Mesenchymal stem cell (in vitro differentiated cells and primary cell): ENCODE results near the gene CCDC149.

Source experiments
- DNase-seq: peaks from one replicate; pipeline ENCODE4 v3.0.0-alpha.2; 2013
- H2AFZ ChIP-seq: one replicate; pipeline ENCODE4 v1.6.1; 2013; ENCODE audit warnings: low read depth, mild to moderate bottlenecking, control low read depth, inconsistent platforms, low read length, moderate library complexity
- H2AK5ac ChIP-seq: 2 replicates; pipeline ENCODE4 v1.6.1; 2013; ENCODE audit warnings: low read length, moderate library complexity, mild to moderate bottlenecking, inconsistent platforms; ENCODE audit not compliant: severe bottlenecking
- H2BK120ac ChIP-seq: one replicate; pipeline ENCODE4 v1.6.1; 2013; ENCODE audit warnings: low read depth, mild to moderate bottlenecking, inconsistent platforms, low read length, moderate library complexity
- H2BK12ac ChIP-seq, 2 experiments: one replicate each; pipeline ENCODE4 v1.6.1; 2013; ENCODE audit warnings: inconsistent platforms in 2 of 2, low read length in 2 of 2, mild to moderate bottlenecking in 2 of 2, moderate library complexity in 2 of 2, control low read depth in 1 of 2
- H2BK15ac ChIP-seq: one replicate; pipeline ENCODE4 v1.6.1; 2013; ENCODE audit warnings: mild to moderate bottlenecking, low read depth, inconsistent platforms; ENCODE audit not compliant: poor library complexity, severe bottlenecking
- H2BK5ac ChIP-seq: 2 replicates; pipeline ENCODE4 v1.6.1; 2013; ENCODE audit warnings: low read depth, mild to moderate bottlenecking, low read length, control low read depth, inconsistent platforms; ENCODE audit not compliant: poor library complexity, severe bottlenecking
- H3K14ac ChIP-seq, 2 experiments: one replicate each; pipeline ENCODE4 v1.6.1; 2013; ENCODE audit warnings: inconsistent platforms in 2 of 2, low read length in 2 of 2, control low read depth in 1 of 2, mild to moderate bottlenecking in 1 of 2, moderate library complexity in 1 of 2
- H3K18ac ChIP-seq, 2 experiments: one replicate each; pipeline ENCODE4 v1.6.1; 2013; ENCODE audit warnings: inconsistent platforms in 2 of 2, low read length in 2 of 2, control low read depth in 1 of 2, low read depth in 1 of 2, mild to moderate bottlenecking in 1 of 2
- H3K23ac ChIP-seq, 2 experiments: one replicate each; pipeline ENCODE4 v1.6.1; 2013; ENCODE audit warnings: inconsistent platforms in 2 of 2, low read length in 2 of 2, mild to moderate bottlenecking in 2 of 2, moderate library complexity in 2 of 2, control low read depth in 1 of 2
- H3K27ac ChIP-seq: 2 replicates; pipeline ENCODE4 v1.5.1; 2013; ENCODE audit warnings: mild to moderate bottlenecking, moderate library complexity, low read length, control low read depth, inconsistent platforms; ENCODE audit not compliant: poor library complexity, severe bottlenecking
- H3K27me3 ChIP-seq, 2 experiments: 2 replicates each; pipeline versions ENCODE4 v1.6.1 to v1.7.0; 2013; ENCODE audit warnings: low read length in 2 of 2, mild to moderate bottlenecking in 2 of 2, moderate library complexity in 2 of 2, control low read depth in 1 of 2, inconsistent platforms in 1 of 2; ENCODE audit not compliant: control insufficient read depth in 1 of 2, insufficient read depth in 1 of 2
- H3K36me3 ChIP-seq, 2 experiments: 2 replicates each; pipeline versions ENCODE4 v1.6.1 to v1.7.0; 2013; ENCODE audit warnings: low read length in 2 of 2, control low read depth in 1 of 2, inconsistent platforms in 1 of 2, low read depth in 1 of 2, mild to moderate bottlenecking in 1 of 2; ENCODE audit not compliant: insufficient read depth in 2 of 2, control insufficient read depth in 1 of 2
- H3K4ac ChIP-seq, 2 experiments: one replicate each; pipeline ENCODE4 v1.6.1; 2013; ENCODE audit warnings: inconsistent platforms in 2 of 2, low read length in 2 of 2, mild to moderate bottlenecking in 2 of 2, moderate library complexity in 2 of 2, control low read depth in 1 of 2, low read depth in 1 of 2
- H3K4me1 ChIP-seq: 2 replicates; pipeline ENCODE4 v1.6.1; 2013; ENCODE audit warnings: low read depth, low read length, control low read depth; ENCODE audit not compliant: control insufficient read depth, insufficient read depth
- H3K4me2 ChIP-seq: 2 replicates; pipeline ENCODE4 v1.6.1; 2013; ENCODE audit warnings: low read length, mild to moderate bottlenecking, inconsistent platforms; ENCODE audit not compliant: poor library complexity, severe bottlenecking
- H3K4me3 ChIP-seq, 2 experiments: 2 replicates each; pipeline versions ENCODE4 v1.5.1 to v1.7.0; 2013; ENCODE audit warnings: low read length in 2 of 2, mild to moderate bottlenecking in 2 of 2, control low read depth in 1 of 2, low read depth in 1 of 2; ENCODE audit not compliant: insufficient read depth in 1 of 2
- H3K79me1 ChIP-seq: replicated peaks from 2 replicates; pipeline ENCODE4 v1.6.1; 2013; ENCODE audit warnings: mild to moderate bottlenecking, control low read depth, low read length, inconsistent platforms; ENCODE audit not compliant: poor library complexity, severe bottlenecking
- H3K9ac ChIP-seq: 2 replicates; pipeline ENCODE4 v1.7.0; 2013; ENCODE audit warnings: mild to moderate bottlenecking, low read length, moderate library complexity
- H3K9me3 ChIP-seq: 2 replicates; pipeline ENCODE4 v1.7.0; 2013; ENCODE audit warnings: mild to moderate bottlenecking, low read length; ENCODE audit not compliant: control insufficient read depth
- H4K8ac ChIP-seq: one replicate; pipeline ENCODE4 v1.6.1; 2013; ENCODE audit warnings: inconsistent platforms, mild to moderate bottlenecking, low read length, moderate library complexity
- H4K91ac ChIP-seq: one replicate; pipeline ENCODE4 v1.6.1; 2013; ENCODE audit warnings: mild to moderate bottlenecking, low read length, inconsistent platforms
- WGBS: methylation state at CpG from one replicate; pipeline ENCODE4 v1.1.7; 2013; ENCODE audit warnings: mixed read lengths; 5-methylcytosine and 5-hydroxymethylcytosine counted together

Gene CCDC149

GRCh38 chr4:24878636-24879016 lies 34.2 kb downstream of the CCDC149 start:
- peaks cover 2% of the 10 kb centered on the region for H3K9me3 ChIP-seq
- H2BK15ac ChIP-seq = no peak overlapping the region
- no peak overlapping the region for H3K14ac ChIP-seq
- no peak overlapping the region for H2BK120ac ChIP-seq
- H3K4me2 ChIP-seq = no peak overlapping the region
- peaks cover 4% of the 10 kb centered on the region for H3K79me1 ChIP-seq
- H3K36me3 ChIP-seq = peaks cover 0 to 8% of the 10 kb centered on the region in 2 experiments
- no peak overlapping the region for H2AFZ ChIP-seq
- no peak overlapping the region for H4K91ac ChIP-seq
- H3K27ac ChIP-seq = no peak overlapping the region
- 81% methylated on average over 8 of the region's 8 CpGs for WGBS
- no peak overlapping the region for H3K23ac ChIP-seq
- no peak overlapping the region for H4K8ac ChIP-seq
- H3K4me1 ChIP-seq = no peaks in the 10 kb centered on the region
- H3K18ac ChIP-seq = no peak overlapping the region
- no peak overlapping the region for H3K4ac ChIP-seq
- H2BK12ac ChIP-seq = no peak overlapping the region
- no peak overlapping the region for H3K4me3 ChIP-seq
- H2BK5ac ChIP-seq = no peak overlapping the region
- no peak for DNase-seq
- H3K9ac ChIP-seq = no peak overlapping the region
- no peaks in the 10 kb centered on the region for H3K27me3 ChIP-seq
- H2AK5ac ChIP-seq = no peak overlapping the region

DNA sequence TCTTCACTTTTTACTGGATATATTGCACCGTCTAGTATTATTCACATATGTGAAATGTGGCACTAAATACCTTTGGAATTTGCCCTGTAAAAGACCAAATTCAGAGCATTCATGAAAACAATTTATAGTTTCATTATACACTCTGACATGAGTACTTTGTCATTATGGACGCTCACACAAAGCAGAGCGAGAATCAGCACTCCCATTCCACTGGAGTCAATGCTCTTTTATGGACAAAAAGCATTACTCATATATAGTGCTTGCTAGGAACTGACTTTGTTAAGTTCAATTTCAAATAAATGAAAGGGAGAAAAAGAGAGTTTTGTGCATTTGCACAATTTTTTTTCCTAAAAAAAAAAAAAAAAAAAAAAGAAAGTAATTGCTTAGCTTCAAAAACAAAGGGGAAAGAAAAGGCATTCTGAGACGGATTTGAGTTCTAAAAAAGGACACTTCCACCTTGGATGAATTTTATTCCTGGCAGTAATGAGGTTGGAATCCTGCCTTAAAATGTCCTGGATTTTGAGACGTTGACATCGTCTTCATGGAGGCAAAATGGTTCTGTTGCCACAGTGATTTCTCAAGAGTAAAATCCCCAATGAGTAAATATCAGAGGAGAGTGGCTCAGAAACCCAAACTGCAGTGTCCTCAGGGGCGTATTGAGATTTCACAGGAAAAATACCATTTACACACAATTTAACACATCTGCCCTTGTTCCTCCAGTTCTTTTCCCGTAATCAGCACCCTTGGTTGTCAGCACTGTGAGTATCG lies 34.8 kb downstream of the CCDC149 start:
- Histone ChIP-seq H3K4me2 (no peak overlapping the region), H4K8ac (no peak overlapping the region), H3K9ac (no peak overlapping the region), H2AK5ac (no peak overlapping the region), H3K23ac (no peak overlapping the region), H3K79me1 (peaks cover 4% of the 10 kb centered on the region), H2BK120ac (no peak overlapping the region), H2BK15ac (no peak overlapping the region), H3K9me3 (peaks cover 2% of the 10 kb centered on the region), H3K18ac (no peak overlapping the region), H3K36me3 (peaks cover 3 to 14% of the 10 kb centered on the region in 2 experiments), H3K27ac (no peak overlapping the region), H3K4me1 (no peaks in the 10 kb centered on the region), H3K4ac (no peak overlapping the region), H2BK5ac (no peak overlapping the region), H2AFZ (no peak overlapping the region), H3K14ac (no peak overlapping the region), H3K27me3 (no peaks in the 10 kb centered on the region), H4K91ac (no peak overlapping the region), H2BK12ac (no peak overlapping the region), H3K4me3 (no peak overlapping the region)
- DNase-seq = no peak
- 91% methylated on average over 6 of the region's 9 CpGs for WGBS

DNA sequence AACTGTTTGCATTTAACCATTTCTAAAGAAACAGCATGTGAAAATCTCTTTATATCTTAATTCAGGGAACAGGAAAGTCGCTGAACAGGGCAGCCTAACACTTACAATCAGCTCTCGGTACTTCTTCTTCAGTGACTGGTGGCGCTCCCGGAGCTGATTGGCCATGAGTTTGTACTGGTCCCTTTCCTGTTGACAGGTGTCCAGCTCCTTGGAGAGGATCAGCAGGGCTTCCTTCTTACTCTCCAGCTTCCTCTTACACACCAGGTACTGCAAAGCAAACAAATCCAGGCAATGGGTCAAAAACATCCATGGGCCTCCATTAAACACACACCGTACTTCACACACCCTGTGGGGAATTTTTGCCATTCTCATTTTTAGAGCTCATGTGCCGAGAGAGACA lies 36.4 kb downstream of the CCDC149 start:
- Histone ChIP-seq H3K23ac (no peak overlapping the region), H3K4me3 (no peak overlapping the region), H3K9me3 (no peaks in the 10 kb centered on the region), H3K4me1 (no peaks in the 10 kb centered on the region), H3K4me2 (no peak overlapping the region), H3K36me3 (peaks cover 10 to 28% of the 10 kb centered on the region in 2 experiments), H2BK5ac (no peak overlapping the region), H2BK12ac (no peak overlapping the region), H3K9ac (no peak overlapping the region), H3K4ac (no peak overlapping the region), H3K27me3 (no peaks in the 10 kb centered on the region), H2AK5ac (no peak overlapping the region), H2AFZ (no peak overlapping the region), H4K91ac (no peak overlapping the region), H3K79me1 (peaks cover 4% of the 10 kb centered on the region), H4K8ac (no peak overlapping the region), H3K27ac (no peak overlapping the region), H3K18ac (no peak overlapping the region), H2BK120ac (no peak overlapping the region), H2BK15ac (no peak overlapping the region), H3K14ac (no peak overlapping the region)
- WGBS = 86% methylated on average over 6 of the region's 6 CpGs
- DNase-seq = no peak

GRCh38 chr4:24872720-24873119 lies 40.1 kb downstream of the CCDC149 start:
- H3K4me1 ChIP-seq = no peaks in the 10 kb centered on the region

More at GRCh38 chr4:24872720-24873119, 40.1 kb downstream of the CCDC149 start:
- Histone ChIP-seq H2BK5ac (no peak overlapping the region), H3K23ac (no peak overlapping the region), H3K79me1 (peaks cover 5% of the 10 kb centered on the region), H3K4ac (no peak overlapping the region), H3K18ac (no peak overlapping the region), H3K36me3 (peaks cover 18 to 63% of the 10 kb centered on the region in 2 experiments), H2BK15ac (no peak overlapping the region), H4K8ac (no peak overlapping the region), H2AFZ (no peak overlapping the region), H2BK120ac (no peak overlapping the region), H3K9me3 (no peaks in the 10 kb centered on the region), H3K14ac (peak overlapping the region in 1 of 2 experiments; percentile 26), H3K9ac (no peak overlapping the region), H4K91ac (no peak overlapping the region), H3K4me2 (no peak overlapping the region), H3K4me3 (no peak overlapping the region), H3K27ac (no peak overlapping the region), H2AK5ac (no peak overlapping the region), H3K27me3 (no peaks in the 10 kb centered on the region), H2BK12ac (no peak overlapping the region)
- DNase-seq = no peak
- WGBS = 97% methylated on average over 2 of the region's 2 CpGs
